A549 (cell line): Measurements from ENCODE around the gene TRPM2.

Experiments used
- CBX2 ChIP-seq: fragments of 200-600 bp; sonication (generic); IDR thresholded peaks from 2 replicates; pipeline ENCODE4 v1.6.1; 2016; ENCODE audit warnings: low read depth, mild to moderate bottlenecking, borderline replicate concordance
- EP300 ChIP-seq, 2 experiments: fragments of >200 bp; sonication (Bioruptor Twin); formaldehyde crosslinking; IDR thresholded peaks; 2 replicates in 1 of 2; 3 replicates in 1 of 2; pipeline ENCODE4 v1.6.1; 2016 to 2017

- TF ChIP-seq CBX2 = no peak
- no peak for TF ChIP-seq EP300 (IDR thresholded peaks at IDR 0.05)
These were observed 35.9 kb downstream of the TRPM2 start for GRCh38 chr21:44389335-44389734.
